ENCODE measurements around the gene ATN1.
"Not testable (repeated sequence)": the region's sequence is repeated elsewhere in the genome, so short reads cannot be mapped to it uniquely, and the experiment has no call there.

ATN1 gene

GRCh38 chr12:6891646-6892001, 36.1 kb upstream of the ATN1 start:
- Histone ChIP-seq H3K4me2 (ENCODE audit: insufficient read depth, low read length) (peak overlapping the region; percentile 67), H2AFZ (ENCODE audit: low read depth, low read length) (peak overlapping the region; percentile 94), H3K36me3 (ENCODE audit: insufficient read depth, low read length) (no peaks in the 10 kb centered on the region), H3K4me3 (ENCODE audit: low read depth in 1 of 2, low read length in 2 of 2) (peak overlapping the region; percentile 44 to 67; a peak in 3 of 4 replicates), H3K9ac (ENCODE audit: low read depth, low read length) (peak overlapping the region; percentile 90), H3K27ac (ENCODE audit: low read length) (peak overlapping the region; percentile 97), H3K27me3 (ENCODE audit: insufficient read depth, low read length, poor library complexity) (no peaks in the 10 kb centered on the region), H3K4me1 (ENCODE audit: insufficient read depth, low read length) (peaks cover 23% of the 10 kb centered on the region), H4K20me1 (ENCODE audit: insufficient read depth, low read length) (no peaks in the 10 kb centered on the region), H3K9me3 (ENCODE audit: insufficient read depth, low read length, severe bottlenecking) (no peaks in the 10 kb centered on the region), H3K79me2 (ENCODE audit: insufficient read depth, low read length) (peaks cover 6% of the 10 kb centered on the region; the same call in 1 of the 2 replicates)
- TF ChIP-seq CTCF (IDR thresholded peaks at IDR 0.05; ENCODE audit: borderline replicate concordance, extremely low read depth, low read length, poor library complexity, severe bottlenecking): no peak
- TF ChIP-seq EZH2 (IDR thresholded peaks at IDR 0.05; ENCODE audit: borderline replicate concordance, low read depth, low read length, severe bottlenecking): no peak
- peak; percentile 30 for DNase-seq
- ATAC-seq (ENCODE audit: insufficient read depth, low read depth): peak; percentile 17

- not testable (repeated sequence) for DNase-seq; H3K36me3 ChIP-seq (ENCODE audit: insufficient read depth, low read length); ATAC-seq (ENCODE audit: insufficient read depth, low read depth); H3K4me3 ChIP-seq (ENCODE audit: low read depth in 1 of 2, low read length in 2 of 2); H3K79me2 ChIP-seq (ENCODE audit: insufficient read depth, low read length); H2AFZ ChIP-seq (ENCODE audit: low read depth, low read length); H3K9ac ChIP-seq (ENCODE audit: low read depth, low read length); H3K9me3 ChIP-seq (ENCODE audit: insufficient read depth, low read length, severe bottlenecking); H3K27me3 ChIP-seq (ENCODE audit: insufficient read depth, low read length, poor library complexity); H4K20me1 ChIP-seq (ENCODE audit: insufficient read depth, low read length); H3K27ac ChIP-seq (ENCODE audit: low read length)
- Histone ChIP-seq H3K4me1 (ENCODE audit: insufficient read depth, low read length) (peaks cover 23% of the 10 kb centered on the region), H3K4me2 (ENCODE audit: insufficient read depth, low read length) (peak overlapping the region; percentile 67; the same call in 1 of the 2 replicates)
Observed at GRCh38 chr12:6892683-6893082, 35.1 kb upstream of the ATN1 start.

GRCh38 chr12:6894321-6894720, 33.4 kb upstream of the ATN1 start:
- H3K36me3 ChIP-seq (ENCODE audit: insufficient read depth, low read length): no peaks in the 10 kb centered on the region
- TF ChIP-seq EZH2 (IDR thresholded peaks at IDR 0.05; ENCODE audit: borderline replicate concordance, low read depth, low read length, severe bottlenecking) (no peak), CTCF (IDR thresholded peaks at IDR 0.05; ENCODE audit: borderline replicate concordance, extremely low read depth, low read length, poor library complexity, severe bottlenecking) (no peak)
- peaks cover 6% of the 10 kb centered on the region; the same call in 1 of the 2 replicates for H3K79me2 ChIP-seq (ENCODE audit: insufficient read depth, low read length)
- no peak for ATAC-seq (ENCODE audit: insufficient read depth, low read depth)
- DNase-seq: no peak
- H3K9me3 ChIP-seq (ENCODE audit: insufficient read depth, low read length, severe bottlenecking): no peaks in the 10 kb centered on the region
- H3K4me2 ChIP-seq (ENCODE audit: insufficient read depth, low read length): no peak overlapping the region
- H3K4me3 ChIP-seq (ENCODE audit: low read depth in 1 of 2, low read length in 2 of 2): no peak overlapping the region
- H3K27ac ChIP-seq (ENCODE audit: low read length): no peak overlapping the region
- H3K9ac ChIP-seq (ENCODE audit: low read depth, low read length): no peak overlapping the region
- no peaks in the 10 kb centered on the region for H4K20me1 ChIP-seq (ENCODE audit: insufficient read depth, low read length)
- H2AFZ ChIP-seq (ENCODE audit: low read depth, low read length): no peak overlapping the region
- peaks cover 23% of the 10 kb centered on the region for H3K4me1 ChIP-seq (ENCODE audit: insufficient read depth, low read length)
- H3K27me3 ChIP-seq (ENCODE audit: insufficient read depth, low read length, poor library complexity): no peaks in the 10 kb centered on the region

- ATAC-seq (ENCODE audit: insufficient read depth, low read depth) (no peak), DNase-seq (no peak)
- TF ChIP-seq EZH2 (IDR thresholded peaks at IDR 0.05; ENCODE audit: borderline replicate concordance, low read depth, low read length, severe bottlenecking) (no peak), CTCF (IDR thresholded peaks at IDR 0.05; ENCODE audit: borderline replicate concordance, extremely low read depth, low read length, poor library complexity, severe bottlenecking) (no peak)
- H3K4me2 ChIP-seq (ENCODE audit: insufficient read depth, low read length): no peak overlapping the region
- H4K20me1 ChIP-seq (ENCODE audit: insufficient read depth, low read length): no peaks in the 10 kb centered on the region
- no peaks in the 10 kb centered on the region for H3K27me3 ChIP-seq (ENCODE audit: insufficient read depth, low read length, poor library complexity)
- H3K9ac ChIP-seq (ENCODE audit: low read depth, low read length): no peak overlapping the region
- H3K4me3 ChIP-seq (ENCODE audit: low read depth in 1 of 2, low read length in 2 of 2): no peak overlapping the region
- peaks cover 8% of the 10 kb centered on the region for H3K4me1 ChIP-seq (ENCODE audit: insufficient read depth, low read length)
- H3K79me2 ChIP-seq (ENCODE audit: insufficient read depth, low read length): no peaks in the 10 kb centered on the region
- H3K27ac ChIP-seq (ENCODE audit: low read length): no peak overlapping the region
- H2AFZ ChIP-seq (ENCODE audit: low read depth, low read length): no peak overlapping the region
- no peaks in the 10 kb centered on the region for H3K36me3 ChIP-seq (ENCODE audit: insufficient read depth, low read length)
- H3K9me3 ChIP-seq (ENCODE audit: insufficient read depth, low read length, severe bottlenecking): no peaks in the 10 kb centered on the region
Observed at GRCh38 chr12:6896846-6897435, 30.8 kb upstream of the ATN1 start.

Measured in DND-41 (cell line).